HG02852 (cell line): ENCODE results near the gene KCNK3.
"Not testable (repeated sequence)": the region's sequence is repeated elsewhere in the genome, so short reads cannot be mapped to it uniquely, and the experiment has no call there.

Source experiments
- ATAC-seq: cut with Tn5 transposase; IDR thresholded peaks from one replicate; pipeline ENCODE4 v1.9.1; 2021; ENCODE audit warnings: mild to moderate bottlenecking, moderate library complexity; ENCODE audit not compliant: unreplicated experiment

The KCNK3 gene

GRCh38 chr2:26665296-26665695 is 27.2 kb upstream of the KCNK3 start:
- not testable (repeated sequence) for ATAC-seq

- ATAC-seq: no peak
Observed at GRCh38 chr2:26666671-26667070, 25.9 kb upstream of the KCNK3 start.

- ATAC-seq: no peak
Observed at GRCh38 chr2:26668041-26668440, 24.5 kb upstream of the KCNK3 start.

- no peak for ATAC-seq
Observed at GRCh38 chr2:26668856-26669750, 23.4 kb upstream of the KCNK3 start.

GRCh38 chr2:26670171-26670570 is 22.4 kb upstream of the KCNK3 start:
- ATAC-seq: no peak

- ATAC-seq: no peak
Observed at GRCh38 chr2:26670931-26671460, 21.5 kb upstream of the KCNK3 start.

GRCh38 chr2:26671691-26672090 is 20.8 kb upstream of the KCNK3 start:
- ATAC-seq: no peak

- ATAC-seq: no peak
Observed at GRCh38 chr2:26672112-26672817, 20.3 kb upstream of the KCNK3 start.

- no peak for ATAC-seq
Observed at GRCh38 chr2:26672818-26673393, 19.6 kb upstream of the KCNK3 start.

GRCh38 chr2:26674002-26674751 is 18.3 kb upstream of the KCNK3 start:
- ATAC-seq: no peak

GRCh38 chr2:26674771-26675170 is 17.8 kb upstream of the KCNK3 start:
- ATAC-seq: no peak

- ATAC-seq: no peak
Observed at GRCh38 chr2:26675651-26676255, 16.8 kb upstream of the KCNK3 start.

GRCh38 chr2:26678035-26678434 is 14.5 kb upstream of the KCNK3 start:
- ATAC-seq: no peak

- ATAC-seq: no peak
Observed at GRCh38 chr2:26679867-26680266, 12.7 kb upstream of the KCNK3 start.

GRCh38 chr2:26681656-26682055 is 10.9 kb upstream of the KCNK3 start:
- no peak for ATAC-seq

GRCh38 chr2:26682155-26682554 is 10.4 kb upstream of the KCNK3 start:
- no peak for ATAC-seq

- no peak for ATAC-seq
Observed at GRCh38 chr2:26683583-26683982, 8.9 kb upstream of the KCNK3 start.

- ATAC-seq: no peak
Observed at GRCh38 chr2:26685341-26685740, 7.2 kb upstream of the KCNK3 start.

- ATAC-seq: no peak
Observed at GRCh38 chr2:26685989-26686839, 6.3 kb upstream of the KCNK3 start.

GRCh38 chr2:26687328-26687727 is 5.2 kb upstream of the KCNK3 start:
- no peak for ATAC-seq
